Right forelimb (tissue), 1 donor: ENCODE data around the gene TGM3.

ENCODE experiments used
- DNase-seq: peaks from one replicate; pipeline ENCODE4 v3.0.0-alpha.2; 2018

Gene TGM3

DNA sequence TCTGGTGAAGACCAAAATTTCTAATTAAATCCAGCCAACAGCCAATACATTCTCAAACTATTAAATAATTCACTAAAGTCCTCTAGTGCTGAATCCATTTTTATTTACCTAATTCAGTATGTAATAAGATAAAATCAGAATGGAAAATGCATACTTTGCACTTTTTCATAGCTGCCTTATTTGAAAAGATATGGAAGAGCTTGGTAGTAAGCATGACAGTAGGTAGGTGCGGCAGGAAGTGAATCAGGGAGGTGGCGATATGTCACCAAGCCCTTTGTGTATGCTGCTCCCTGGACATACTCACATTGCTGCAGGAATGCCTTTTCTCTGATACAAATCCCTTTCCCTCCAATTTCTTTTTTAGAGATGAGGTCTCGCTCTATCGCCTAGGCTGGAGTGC lies 10.2 kb upstream of the TGM3 start:
- no peak for DNase-seq

DNA sequence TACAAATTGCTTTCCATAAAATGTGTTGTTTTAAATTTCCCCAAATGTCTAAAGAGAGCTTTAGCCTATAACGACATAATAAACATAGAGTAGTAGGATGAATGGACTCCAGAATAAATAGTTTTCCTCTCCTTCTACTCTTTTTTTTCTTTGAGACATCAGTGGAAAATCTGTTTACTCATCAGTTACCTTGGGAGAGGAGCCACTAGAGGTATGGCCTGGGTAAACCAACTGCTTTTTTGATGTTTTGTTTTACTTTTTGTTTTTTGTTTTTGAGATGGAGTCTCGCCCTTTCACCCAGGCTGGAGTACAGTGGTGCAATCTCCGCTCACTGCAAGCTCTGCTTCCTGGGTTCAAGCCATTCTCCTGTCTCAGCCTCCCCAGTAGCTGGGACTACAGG lies 8.3 kb upstream of the TGM3 start:
- DNase-seq: no peak

DNA sequence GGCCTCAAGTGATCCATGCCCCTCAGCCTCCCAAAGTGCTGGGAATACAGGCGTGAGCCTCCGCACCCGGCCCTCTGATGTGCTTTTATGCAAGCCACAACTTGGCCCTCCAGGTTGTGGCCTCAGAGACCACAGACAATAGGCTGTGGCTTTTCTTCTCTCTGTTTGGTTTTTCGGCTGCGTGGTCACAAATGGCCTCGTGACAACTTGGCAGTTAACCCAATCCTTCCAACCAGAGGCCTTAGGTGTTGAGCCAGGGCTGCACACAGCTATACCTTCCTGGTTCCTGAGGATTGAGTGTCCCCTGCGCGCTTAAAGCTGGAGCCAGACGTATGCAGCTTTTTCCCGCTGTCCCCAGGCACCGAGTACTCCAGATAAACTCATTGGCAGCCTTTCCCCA lies 6.3 kb upstream of the TGM3 start:
- no peak for DNase-seq

DNA sequence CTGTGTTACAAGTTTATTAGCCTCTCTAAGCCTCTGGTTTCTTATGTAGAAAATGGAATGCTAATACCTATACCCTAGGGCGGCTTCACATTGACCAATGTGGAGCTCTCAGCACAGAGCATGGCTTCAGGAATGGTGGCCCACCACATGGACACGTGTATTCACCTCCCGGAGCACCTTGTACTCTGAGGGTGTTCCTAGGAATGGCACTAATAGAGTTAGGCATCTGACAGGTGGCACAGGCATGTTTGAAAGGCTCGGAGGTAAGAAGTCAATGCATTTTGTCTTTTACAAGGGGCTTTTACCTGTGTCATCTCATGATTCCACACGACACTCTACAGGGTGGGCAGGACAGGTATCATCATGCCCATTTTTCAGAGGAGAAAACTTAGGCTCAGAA lies 5.3 kb upstream of the TGM3 start:
- no peak for DNase-seq

DNA sequence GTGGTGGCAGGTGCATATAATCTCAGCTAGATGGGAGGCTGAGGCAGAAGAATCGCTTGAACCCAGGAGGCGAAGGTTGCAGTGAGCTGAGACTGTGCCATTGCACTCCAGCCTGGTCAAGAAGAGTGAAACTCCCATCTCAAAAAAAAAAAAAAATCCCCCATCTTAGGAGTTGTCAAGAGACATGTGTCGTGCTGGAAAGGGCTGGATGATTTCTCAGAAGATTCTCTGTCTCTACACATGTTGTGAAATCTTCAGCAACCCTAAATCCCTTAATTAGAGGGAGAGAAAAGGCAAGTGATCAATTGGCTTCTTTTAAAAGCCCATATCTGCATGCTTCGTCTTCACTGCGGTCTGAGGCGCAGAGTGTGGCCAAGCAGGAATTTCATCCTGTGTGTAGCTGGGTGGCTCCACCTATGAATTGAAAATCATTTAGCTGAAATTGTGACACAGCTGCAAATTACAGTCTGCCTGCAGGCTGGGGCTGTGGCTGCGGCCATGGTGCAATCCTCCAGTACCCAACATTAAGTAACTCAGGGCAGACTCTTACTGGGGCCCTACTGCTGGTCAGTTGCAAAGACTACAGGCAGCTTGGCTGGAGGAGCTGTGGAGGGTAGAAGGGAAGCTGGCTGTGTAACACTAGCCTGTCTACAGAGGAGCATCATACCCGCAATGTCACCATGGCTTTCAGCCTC lies 3.2 kb upstream of the TGM3 start:
- no peak for DNase-seq

DNA sequence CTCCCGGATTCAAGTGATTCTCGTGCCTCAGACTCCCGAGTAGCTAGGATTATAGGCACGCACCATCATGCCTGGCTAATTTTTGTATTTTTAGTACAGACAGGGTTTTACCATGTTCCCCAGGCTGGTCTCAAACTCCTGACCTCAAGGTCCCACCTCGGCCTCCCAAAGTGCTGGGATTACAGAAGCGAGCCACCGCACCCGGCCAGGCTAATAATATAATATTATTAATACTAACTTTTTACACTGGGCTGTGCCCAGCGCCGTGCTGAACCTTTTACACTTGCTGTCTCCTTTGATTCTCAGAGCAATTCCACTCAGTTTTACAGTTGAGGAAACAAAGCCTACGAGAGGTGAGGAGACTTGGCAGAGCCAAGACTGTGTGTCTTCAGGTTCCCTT lies 2.3 kb upstream of the TGM3 start:
- DNase-seq: no peak

DNA sequence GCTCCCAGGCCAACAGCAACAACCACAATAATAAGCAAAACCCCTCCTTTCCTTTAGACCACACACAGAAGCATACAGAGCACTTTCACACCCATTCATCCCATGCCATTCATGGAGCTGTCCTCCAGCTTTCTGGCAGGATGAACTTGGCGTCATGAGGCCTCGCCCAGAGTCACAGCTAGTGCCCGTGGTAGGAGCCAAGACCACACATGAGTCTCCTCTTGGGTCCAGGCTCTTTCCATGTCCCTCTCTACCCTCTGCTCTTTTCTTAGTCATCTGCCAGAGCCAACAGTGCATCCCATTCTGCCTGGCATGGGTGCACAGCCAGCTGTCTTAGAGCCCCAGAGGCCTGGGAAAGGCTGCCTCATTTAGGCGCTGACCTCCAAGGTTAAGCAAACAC lies 1.8 kb upstream of the TGM3 start:
- no peak for DNase-seq

DNA sequence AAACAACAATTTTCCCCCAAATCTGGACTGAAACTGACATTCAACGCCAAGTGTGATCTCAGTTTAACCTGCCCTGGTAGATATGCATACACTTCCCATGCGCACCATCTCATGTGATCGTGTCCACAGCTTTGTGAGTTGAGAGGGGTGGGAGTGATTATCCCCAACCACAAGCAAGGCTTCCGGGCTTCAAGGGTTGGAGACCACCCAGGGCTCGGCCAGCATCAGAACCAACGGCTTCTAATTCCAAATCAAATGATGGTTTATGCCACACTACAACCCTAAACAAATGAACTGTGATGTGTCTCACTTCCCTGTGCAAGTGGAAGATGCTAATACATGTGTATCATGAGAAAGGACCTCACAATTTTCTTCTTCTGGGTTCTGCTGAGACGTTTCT lies 515 bp upstream of the TGM3 start:
- DNase-seq: no peak

DNA sequence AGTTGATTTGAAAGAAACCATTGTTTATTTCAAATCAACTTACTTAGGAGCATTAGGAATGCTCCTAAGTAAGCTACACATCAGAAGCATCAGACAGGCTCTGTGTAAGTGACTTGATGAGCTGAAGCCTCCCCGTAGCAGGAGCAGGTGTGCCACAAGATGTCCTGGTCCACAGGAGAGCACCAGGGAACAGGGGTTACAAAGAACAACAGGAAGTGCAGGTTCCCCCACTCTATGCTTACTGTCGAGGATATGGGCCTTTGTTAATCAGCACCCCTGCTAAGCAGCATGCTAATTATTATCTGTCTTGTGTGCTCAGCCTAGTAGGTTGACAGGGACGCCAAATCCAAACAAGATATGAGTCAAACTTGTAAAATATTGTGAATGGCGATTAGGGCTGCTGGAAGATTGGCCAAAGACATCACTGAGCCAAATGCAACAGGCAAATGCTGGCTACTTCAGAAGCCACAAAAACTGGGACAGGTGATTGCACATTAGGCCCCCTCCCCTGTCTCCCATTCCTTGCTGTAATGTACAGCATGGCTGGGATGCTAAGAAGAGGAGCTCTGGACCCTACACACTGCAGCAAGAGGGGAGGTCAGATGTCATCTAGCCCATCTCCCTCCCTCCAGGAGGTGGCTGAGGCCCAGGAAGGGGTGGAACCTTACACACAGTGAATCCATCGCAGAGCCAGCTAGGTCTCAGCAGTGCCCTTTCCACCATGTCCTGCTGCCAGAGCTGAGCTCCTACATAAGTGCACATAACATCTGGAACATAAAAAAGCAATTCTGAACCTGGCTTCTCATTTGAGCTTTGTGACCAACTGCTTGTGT lies 939 bp downstream of the TGM3 start:
- no peak for DNase-seq

DNA sequence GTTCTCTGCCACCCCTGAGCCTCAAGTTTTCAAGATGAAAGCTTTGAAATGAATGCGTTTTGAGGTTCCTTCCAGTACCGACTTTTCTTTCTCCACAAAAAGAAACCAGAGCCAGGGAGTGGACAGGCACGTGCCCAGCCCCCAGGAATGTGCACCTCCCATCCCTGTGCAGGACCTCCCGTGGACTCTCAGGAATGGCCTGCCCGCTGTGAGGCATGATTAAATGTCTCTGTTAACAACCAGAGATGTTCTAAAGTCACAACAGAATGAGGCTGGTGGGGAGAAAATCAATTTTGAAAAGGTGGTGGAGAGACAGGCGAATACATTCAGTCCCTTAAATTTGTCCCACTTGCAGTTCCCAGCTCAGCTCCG lies 1.5 kb downstream of the TGM3 start:
- no peak for DNase-seq

DNA sequence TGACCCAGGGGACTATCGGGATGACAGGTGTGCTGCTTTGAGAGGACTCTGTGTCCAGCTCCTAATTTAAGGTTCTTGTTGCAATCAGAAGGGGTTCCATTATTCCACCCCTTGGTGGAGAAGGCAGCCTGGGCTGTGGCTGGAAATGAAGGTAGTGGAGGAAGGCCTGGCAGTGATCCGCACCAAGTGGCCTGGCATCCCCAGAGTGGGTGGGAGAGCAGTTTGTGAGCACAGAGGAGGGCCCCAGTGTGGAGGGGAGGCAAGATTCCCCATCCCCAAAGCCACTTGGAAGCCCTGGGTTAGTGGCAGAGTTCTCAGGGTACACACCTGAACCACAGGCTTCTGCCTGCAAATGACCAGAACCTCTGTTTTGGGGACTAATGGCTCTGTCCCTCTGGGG lies 2.3 kb downstream of the TGM3 start:
- DNase-seq: no peak

DNA sequence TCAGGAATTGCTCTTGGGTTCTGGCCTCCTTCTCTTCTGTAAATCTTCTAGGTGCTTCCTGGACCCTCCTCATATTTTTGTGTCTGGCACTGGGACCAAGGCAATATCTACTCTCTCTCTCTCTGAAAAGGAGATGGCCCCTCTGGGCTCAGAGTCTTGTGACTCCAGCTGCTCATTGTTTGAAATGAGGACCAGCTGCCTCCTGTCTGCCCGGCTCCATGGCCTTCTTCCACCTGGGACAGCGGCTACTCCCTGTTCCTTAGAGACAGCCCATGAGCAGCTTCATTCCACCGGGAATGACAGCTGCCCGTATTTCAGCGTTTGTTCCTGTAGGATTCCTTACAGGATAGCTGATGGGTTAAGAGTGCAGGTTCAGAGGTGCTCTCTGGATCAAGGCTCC lies 2.9 kb downstream of the TGM3 start:
- DNase-seq: no peak

DNA sequence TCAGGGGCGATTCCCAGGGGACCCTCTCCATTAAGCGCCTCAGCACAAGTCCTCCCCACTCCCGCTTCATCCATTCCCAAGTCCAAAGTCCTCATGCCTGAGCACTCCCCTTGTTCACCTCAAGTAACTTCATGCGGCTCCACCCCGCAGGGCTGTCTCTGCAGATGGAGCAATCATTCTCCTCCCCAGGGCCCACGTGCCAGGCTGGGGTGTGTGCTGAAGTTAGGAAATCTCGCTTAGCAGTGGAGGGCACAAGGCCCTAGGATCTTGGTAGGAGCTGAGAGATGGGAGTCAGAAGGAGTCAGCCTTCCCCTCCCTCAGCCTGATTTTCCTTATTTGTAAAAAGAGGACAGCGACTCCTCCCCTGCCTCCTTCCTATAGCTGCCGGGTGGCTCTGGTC lies 3.5 kb downstream of the TGM3 start:
- DNase-seq: no peak

DNA sequence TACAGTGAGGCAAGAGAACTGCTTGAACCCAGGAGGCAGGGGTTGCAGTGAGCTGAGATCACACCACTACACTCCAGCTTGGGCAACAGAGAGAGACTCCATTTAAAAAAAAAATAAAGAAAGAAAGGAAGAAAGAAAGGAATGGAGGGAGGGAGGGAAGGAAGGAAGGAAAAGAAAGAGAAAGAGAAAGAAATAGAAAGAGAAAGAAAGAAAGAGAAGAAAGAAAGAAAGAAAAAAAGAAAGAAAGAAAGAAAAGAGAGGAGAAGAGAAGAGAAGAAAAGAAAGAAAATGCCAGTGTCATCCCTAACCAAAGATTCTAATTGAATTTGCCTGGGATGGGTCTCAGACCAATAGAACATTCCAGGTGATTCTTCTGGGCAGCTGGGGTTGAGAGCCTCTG lies 4.2 kb downstream of the TGM3 start:
- DNase-seq: no peak

DNA sequence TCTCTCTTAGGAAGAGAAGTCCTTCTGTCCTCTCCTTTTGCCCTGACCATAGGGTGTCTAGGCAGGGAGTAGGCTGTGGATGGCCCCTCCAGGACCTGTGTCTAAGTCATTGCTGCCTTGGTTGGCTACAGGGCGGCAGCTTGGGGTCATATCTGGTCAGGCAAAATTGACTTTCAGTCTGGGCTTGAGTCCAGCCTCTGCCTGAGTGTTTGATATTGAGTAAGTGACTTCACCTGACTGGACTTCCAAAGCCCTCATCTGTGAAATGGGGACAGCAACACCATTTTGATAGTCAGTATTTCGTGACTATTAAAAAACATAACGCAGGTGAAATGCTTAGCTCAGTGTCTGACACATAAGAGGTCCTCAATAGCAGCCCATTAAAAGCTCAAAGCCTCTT lies 4.6 kb downstream of the TGM3 start:
- no peak for DNase-seq

DNA sequence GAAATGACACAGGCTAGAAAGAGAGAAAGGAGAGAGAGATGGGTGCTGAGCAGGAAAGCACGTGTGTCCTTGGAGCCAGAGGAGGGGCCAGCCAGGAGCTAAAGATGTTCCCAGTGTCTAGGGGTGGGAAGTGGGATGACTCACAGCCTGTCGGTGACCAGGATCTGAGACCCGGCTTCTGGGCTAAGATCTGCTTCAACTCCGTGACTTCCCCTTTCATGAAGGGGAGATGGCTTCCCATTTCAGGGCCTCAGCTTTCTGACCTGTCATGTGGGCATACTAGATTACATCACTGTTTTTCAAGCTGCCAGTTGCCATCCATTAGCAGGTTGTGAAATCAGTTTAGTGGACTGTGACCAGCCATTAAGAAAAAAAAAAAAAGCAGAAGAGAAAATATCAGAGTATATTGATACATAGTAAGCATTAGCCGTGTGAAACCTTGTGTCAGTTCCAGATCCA lies 5.4 kb downstream of the TGM3 start:
- DNase-seq: no peak

DNA sequence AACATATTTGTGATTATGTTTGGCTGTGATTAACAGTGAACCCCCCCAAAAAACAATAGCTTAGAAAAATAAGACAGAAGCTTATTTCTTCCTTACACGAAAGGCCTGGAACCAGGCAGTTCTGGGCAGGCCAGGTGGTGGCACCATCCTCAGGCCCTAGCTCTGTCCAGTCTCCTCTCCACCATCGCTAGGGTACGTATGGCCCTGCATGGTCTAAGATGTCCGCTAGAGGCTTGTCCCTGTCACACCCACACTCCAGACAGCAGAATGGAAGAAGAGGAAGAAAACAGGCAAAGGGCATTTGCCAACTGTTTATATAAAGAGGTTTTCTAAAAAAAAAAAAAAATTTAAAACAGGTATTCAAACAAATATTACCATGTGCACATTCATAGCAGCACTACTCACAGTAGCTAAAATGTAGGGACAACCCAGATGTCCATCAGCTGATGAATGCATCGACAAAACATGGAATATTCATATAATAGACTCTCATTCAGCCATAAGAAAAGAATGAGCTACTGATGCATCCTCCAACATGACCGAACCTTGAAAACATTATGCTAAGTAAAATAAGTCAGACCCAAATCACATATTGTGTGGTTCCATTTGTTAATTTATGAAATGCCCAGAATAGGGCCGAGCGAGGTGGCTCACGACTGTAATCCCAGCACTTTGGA lies 6.7 kb downstream of the TGM3 start:
- DNase-seq: no peak

DNA sequence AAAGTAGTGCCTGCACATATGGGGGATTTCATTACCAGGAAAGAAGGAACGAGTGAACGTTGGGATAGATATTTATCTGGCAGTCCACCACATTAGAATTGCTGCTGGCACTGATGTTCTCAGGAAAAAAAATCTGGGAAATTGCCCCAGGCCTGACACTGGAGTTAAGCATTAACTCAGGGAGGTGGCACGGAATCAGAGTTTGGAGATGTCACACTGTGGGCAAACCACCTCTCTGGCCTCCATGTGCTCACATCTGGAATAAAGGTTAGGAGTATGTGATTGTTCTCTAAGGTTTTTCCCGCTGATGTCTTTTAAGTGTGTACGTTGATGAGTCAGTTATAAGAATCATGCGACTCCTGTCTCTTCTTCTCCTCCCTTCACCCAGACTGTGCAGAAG lies 7.9 kb downstream of the TGM3 start:
- no peak for DNase-seq

DNA sequence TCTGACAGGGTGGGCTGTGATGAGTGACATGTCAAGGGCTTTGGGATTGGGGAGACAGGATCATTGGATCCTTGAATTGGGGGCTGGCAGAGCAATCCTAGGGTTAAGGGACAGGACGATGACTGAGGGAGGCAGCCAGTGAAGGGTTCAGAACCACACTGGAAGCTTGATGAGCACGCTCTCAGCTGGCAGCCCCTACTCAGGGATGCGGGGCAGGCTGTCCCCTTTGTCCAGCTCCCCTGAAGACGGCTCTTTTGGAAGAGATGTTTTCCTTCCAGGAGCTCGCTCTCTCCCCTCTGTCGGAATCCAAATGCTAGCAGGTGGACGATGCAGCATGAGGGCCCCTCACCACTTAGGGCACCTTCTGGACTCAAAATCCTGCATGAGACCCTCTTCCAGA lies 8.4 kb downstream of the TGM3 start:
- no peak for DNase-seq

DNA sequence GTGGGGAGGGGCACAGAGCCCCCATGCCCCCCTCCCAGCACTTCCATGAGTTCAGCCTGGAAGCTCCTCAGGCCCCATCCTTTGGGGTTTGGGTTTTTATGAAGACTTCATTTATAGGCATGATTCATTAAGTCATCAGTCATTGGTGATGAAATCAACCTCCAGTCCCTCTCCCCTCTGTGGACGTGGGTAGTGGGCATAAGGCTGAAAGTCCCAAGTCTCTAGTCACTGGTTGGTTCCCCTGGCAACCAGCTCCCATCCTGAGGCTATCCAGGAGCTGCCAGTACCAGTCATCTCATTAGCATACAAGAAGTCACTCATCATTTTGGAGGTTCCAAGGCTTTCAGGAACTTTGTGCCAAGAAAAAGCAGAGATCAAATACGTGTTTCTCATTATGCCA lies 9.2 kb downstream of the TGM3 start:
- no peak for DNase-seq

DNA sequence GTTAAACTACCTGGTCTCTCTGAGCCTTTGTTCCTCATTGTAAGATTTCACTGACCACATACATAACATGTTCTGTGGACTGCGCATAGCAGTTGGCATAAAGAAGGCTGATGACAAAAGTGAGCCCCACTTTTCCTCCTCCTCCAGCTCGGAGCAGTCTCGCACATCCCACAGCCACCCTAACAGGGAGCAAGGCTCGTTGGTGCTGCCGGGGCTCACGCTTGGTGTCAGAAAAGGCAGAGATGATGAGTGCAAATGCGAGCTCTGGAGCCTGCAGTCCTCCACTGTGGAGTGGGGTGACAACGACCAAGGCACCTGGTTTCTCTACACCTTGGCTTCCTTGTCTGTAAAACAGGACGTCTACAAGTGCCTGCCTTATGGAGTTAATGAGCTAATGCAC lies 9.7 kb downstream of the TGM3 start:
- no peak for DNase-seq

DNA sequence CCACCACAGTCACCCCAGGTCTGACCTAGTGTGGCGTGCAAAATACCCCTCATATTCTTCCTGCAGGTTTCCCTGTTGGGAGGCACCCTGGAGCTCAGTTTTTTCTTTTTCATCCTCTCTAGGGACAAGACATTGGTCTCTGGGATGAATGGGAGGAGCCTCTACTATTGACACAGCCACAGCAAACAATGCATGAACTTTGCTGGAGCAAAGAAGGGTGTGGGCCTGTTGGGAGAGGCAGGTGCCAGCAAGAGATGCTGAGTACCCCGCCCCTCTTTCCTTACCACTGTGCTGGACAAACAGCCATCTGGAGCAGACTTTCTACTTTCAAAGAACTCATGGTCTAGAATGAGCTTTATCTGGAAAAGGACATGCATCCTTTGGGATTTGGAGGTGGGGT lies 10.1 kb downstream of the TGM3 start:
- DNase-seq: no peak

DNA sequence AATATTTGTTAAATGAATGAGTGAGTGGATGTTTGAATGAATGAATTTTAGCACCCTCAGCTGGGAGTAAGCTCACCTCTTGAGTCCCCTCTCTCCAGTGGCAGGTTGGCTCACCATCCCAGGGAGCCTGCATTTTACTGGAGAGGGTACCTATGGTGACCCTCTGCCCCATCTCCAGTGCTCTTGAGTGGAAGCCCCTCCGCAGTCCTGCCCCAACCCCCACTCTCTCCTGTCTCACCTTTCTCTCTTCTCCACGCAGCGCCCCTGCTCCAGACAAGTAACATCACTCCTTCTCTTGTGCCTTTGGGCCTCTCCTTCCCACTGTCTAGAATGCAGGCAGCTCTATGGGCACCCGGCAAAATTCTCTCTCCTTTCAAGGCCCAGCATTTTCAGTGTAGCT lies 11.3 kb downstream of the TGM3 start:
- DNase-seq: no peak

DNA sequence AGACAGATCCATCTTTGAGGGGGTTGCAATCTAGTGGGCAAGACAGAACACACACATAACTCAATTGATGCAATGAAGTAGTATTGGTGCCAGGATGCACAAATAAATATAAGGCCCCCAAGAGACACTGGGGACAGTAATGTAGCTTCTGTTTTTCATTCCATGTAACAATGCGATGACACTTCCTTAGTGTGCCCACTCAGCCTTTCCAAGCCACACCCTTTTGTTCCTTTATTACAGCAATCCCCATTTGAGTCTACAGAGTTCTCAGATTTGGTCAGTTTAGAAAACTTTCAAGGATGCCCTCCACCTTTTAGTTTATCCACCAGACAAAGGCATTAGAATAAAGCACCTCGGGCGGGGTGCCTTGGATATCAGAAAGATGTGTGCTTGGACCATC lies 15.5 kb downstream of the TGM3 start:
- DNase-seq: no peak
